GDM1 (cell line): ENCODE data around the gene SGSH.
"Not testable (repeated sequence)": the region's sequence is repeated elsewhere in the genome, so short reads cannot be mapped to it uniquely, and the experiment has no call there.

ENCODE experiments used
- DNase-seq: peaks from one replicate; lab custom pipeline; 2025; lab: John Stamatoyannopoulos, UW

The SGSH gene

GRCh38 chr17:80210348-80211108 is 9.6 kb downstream of the SGSH start:
- no peak for DNase-seq

DNA sequence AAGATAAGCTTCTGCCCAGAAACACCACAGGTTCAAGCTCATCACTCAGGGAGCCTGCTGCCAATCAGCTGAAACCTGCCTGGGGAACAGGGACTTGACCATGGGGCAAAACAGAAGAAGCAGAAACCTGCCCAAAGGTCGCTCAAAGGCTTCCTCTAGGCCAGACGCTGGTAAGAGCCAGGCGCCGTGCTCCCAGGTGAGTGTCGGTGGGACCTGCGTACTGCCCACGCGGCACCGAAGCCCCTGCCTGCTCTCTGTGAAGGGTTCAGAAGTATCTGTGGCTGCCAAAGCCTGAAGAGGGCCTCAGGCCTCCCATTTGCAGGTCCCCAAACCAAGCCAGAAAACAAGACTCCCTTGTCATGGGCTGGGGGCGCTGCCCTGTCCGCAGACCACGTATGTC is 10.4 kb downstream of the SGSH start:
- DNase-seq: no peak

GRCh38 chr17:80208050-80208449 is 12.1 kb downstream of the SGSH start:
- DNase-seq: no peak

DNA sequence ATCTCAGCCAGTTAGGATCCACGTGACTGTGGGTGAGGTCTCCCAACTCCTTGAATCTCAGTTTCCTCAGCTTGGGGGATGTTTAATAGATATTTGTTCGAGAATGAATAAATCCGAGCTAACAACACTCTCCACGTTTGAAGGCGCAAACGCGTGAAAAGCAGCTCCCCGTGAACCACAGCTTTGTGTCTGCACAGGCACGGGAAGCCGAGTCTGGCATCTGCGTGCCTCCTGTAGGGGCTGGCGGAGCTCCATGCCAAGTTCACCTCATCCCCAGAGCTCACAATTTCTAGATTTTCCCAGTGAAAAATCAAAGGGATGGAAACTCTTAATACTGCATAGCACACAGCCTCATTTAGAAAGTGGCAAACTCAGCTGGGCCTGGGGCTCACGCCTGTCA is 14.3 kb downstream of the SGSH start:
- no peak for DNase-seq

GRCh38 chr17:80204626-80205468 is 15.3 kb downstream of the SGSH start:
- no peak for DNase-seq

DNA sequence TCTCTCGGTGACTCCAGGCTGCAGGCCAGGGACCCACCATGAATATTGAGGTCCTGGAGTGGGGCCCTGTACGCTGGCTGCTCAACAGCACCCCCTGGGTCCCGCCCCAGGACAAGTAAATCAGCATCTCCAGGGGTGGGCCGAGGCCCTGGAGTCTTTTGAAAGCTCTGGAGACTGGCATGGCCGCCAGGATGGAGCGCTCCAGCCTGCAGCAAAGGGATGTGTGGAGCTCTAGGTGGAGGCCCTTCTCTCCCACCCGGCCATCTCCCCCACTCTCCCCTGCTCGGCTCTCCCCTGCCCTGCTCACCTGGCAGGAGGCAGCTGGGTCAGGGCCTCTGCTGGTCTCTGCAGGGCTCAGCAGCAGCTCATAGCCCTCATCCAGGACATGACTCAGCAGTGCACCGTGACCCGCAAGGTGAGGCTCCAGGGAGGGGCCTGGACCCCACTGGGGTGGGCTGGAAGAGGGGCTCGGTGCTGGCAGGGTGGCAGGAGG is 16.6 kb downstream of the SGSH start:
- no peak for DNase-seq

GRCh38 chr17:80202197-80202596 is 17.9 kb downstream of the SGSH start:
- no peak for DNase-seq

GRCh38 chr17:80201446-80201845 is 18.7 kb downstream of the SGSH start:
- DNase-seq: no peak

- DNase-seq: not testable (repeated sequence)
Observed at GRCh38 chr17:80199295-80199694, 20.8 kb downstream of the SGSH start.

GRCh38 chr17:80198144-80198661 is 21.9 kb downstream of the SGSH start:
- no peak for DNase-seq

- DNase-seq: no peak
Observed at GRCh38 chr17:80196652-80197051, 23.5 kb downstream of the SGSH start.

DNA sequence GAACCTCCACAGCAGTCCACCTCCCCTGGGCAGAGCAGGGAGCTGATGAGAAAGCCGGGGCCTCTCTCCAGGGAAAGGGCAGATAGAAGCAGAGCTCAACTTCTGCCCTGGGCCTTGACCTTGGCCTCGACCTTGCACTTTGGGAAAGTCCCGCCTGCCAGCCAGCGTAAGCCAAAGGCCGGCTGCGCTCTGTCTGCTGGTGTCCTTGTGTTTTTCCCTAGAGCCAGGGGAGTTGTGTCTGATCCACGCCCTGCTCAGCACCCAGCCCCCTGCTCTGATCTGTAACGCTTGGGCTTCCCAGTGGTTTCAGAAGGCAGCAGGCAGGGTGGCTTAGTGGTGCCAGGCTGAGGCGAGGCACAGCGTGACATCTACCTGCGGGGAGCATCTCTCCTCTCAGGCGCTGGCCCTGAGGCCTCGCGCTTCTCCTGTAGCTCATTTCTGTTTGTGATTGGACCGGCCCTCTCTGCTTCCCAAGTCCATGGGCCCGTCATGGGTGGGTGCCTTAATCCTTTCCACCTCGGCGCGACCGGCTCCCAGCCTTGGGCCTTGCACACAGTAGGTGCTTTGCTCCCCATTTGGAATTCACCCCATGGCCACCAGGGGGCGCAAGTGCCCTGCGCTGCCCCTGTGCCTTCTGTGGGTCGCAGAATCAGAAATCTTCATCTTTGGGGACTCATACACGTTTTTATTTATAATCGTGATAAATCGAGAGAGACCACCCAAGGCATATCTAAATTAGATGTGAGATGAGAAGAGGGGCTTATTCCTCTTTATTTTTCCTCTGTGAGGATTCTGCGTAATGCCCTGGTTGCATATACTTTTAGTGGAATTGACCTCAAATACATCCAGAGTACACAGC is 24.2 kb downstream of the SGSH start:
- no peak for DNase-seq

GRCh38 chr17:80195141-80195540 is 25.0 kb downstream of the SGSH start:
- no peak for DNase-seq

DNA sequence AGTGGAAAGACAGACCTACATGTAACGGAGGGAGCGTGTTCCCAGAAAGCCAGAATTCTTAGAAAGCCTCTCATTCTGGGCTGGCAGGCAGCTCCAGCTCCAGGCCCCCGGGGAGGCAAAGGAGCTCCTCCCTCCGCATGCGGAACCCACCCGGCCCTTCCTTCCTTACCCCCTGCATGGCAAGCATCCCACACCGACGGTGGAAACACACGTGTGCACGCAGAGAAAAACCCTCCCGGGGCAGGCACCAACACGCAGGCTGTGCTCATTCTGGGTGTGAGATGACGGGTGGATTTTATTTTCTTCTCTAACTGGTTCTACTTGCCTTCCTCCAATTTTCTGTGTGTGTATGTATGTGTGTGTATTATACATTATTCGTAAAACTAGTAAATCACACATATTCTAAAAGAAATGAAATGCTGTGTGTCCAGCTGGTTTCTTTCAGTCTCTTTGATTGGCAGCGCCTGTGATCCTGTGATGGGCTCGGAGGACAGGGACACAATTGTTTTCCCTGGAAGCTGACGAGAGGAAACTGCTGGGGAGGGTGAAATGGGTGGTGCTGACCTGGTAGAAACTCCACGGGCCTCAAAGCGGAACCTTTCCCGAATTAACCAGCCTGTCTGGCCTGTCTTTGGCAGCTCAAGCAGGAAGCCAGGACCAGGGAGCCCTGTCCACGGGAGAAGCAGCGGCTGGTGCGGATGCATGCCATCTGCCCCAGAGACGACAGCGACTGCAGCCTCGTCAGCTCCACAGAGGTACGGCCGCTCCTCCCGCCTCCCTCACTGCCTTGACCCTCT is 28.1 kb downstream of the SGSH start:
- no peak for DNase-seq

- DNase-seq: no peak
Observed at GRCh38 chr17:80191192-80191591, 28.9 kb downstream of the SGSH start.

GRCh38 chr17:80190716-80191115 is 29.4 kb downstream of the SGSH start:
- DNase-seq: no peak

GRCh38 chr17:80189611-80190010 is 30.5 kb downstream of the SGSH start:
- no peak for DNase-seq

GRCh38 chr17:80187515-80187941 is 32.6 kb downstream of the SGSH start:
- DNase-seq: no peak

- no peak for DNase-seq
Observed at GRCh38 chr17:80187090-80187489, 33.0 kb downstream of the SGSH start.

DNA sequence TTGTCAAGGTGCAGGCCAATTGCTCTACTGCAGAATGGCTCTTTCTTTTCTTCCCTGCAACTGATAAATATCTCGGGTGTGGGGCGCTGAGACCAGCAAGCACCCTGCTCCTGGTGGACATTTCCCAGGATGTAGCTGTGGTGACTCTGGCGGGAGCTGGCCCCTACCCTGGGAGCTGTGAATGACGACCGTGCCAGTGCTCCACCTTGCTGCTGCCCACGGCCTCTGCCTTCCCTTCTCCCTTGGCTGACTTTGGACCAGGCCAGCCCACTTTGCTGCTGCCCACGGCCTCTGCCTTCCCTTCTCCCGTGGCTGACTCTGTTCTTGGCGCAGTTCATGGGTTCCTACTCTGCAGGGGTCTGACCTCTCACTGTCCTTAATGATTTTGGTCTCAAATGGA is 34.2 kb downstream of the SGSH start:
- no peak for DNase-seq

DNA sequence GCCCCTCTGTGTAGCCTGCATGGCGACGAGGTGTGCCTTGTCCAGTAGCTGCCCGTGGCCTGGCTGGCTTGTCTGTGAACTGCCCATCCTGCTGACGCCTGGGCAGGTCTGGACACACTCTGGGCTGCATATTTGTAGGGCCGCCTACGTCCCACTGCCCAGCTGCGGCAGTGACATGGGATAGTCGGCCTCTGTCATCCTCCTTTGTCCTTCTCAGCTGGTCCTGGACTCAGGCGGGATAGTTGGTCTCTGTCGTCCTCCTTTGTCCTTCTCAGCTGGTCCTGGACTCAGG is 35.8 kb downstream of the SGSH start:
- DNase-seq: no peak
